H9 (cell line): Measurements from ENCODE around the gene CYBA. TPM values are rescaled to one million over a fixed set of nuclear protein-coding genes. Genes with fewer than 3 reads are reported as not detected.

Source experiments
- DNase-seq: peaks from one replicate; pipeline ENCODE4 v3.0.0-alpha.2; 2017
- H2AFZ ChIP-seq: one replicate; pipeline ENCODE4 v1.6.1; 2013; ENCODE audit warnings: mild to moderate bottlenecking, low read length, control low read depth, moderate library complexity
- H2AK5ac ChIP-seq: 2 replicates; pipeline ENCODE4 v1.6.1; 2013; ENCODE audit warnings: low read length, control low read depth, mixed read lengths; ENCODE audit not compliant: insufficient read length
- H2BK120ac ChIP-seq: one replicate; pipeline ENCODE4 v1.6.1; 2013; ENCODE audit warnings: low read depth, mild to moderate bottlenecking, low read length, control low read depth, inconsistent platforms; ENCODE audit not compliant: poor library complexity, severe bottlenecking
- H2BK12ac ChIP-seq: 2 replicates; pipeline ENCODE4 v1.6.1; 2013; ENCODE audit warnings: low read length, control low read depth, mixed read lengths, low read depth; ENCODE audit not compliant: insufficient read length
- H2BK15ac ChIP-seq: 2 replicates; pipeline ENCODE4 v1.6.1; 2013; ENCODE audit warnings: low read depth, low read length, control low read depth
- H2BK20ac ChIP-seq: one replicate; pipeline ENCODE4 v1.6.1; 2013; ENCODE audit warnings: low read depth, mild to moderate bottlenecking, low read length, control low read depth, inconsistent platforms; ENCODE audit not compliant: poor library complexity, severe bottlenecking
- H2BK5ac ChIP-seq: 2 replicates; pipeline ENCODE4 v1.6.1; 2013; ENCODE audit warnings: low read length, control low read depth, mixed read lengths; ENCODE audit not compliant: insufficient read length
- H3K14ac ChIP-seq: 2 replicates; pipeline ENCODE4 v1.6.1; 2013; ENCODE audit warnings: low read length, control low read depth; ENCODE audit not compliant: insufficient read depth
- H3K18ac ChIP-seq: 2 replicates; pipeline ENCODE4 v1.6.1; 2013; ENCODE audit warnings: low read depth, mild to moderate bottlenecking, mixed read lengths, low read length, control low read depth; ENCODE audit not compliant: insufficient read length
- H3K23ac ChIP-seq: 2 replicates; pipeline ENCODE4 v1.6.1; 2013; ENCODE audit warnings: low read length, control low read depth, mixed read lengths, low read depth; ENCODE audit not compliant: insufficient read length
- H3K23me2 ChIP-seq: 2 replicates; pipeline ENCODE4 v1.6.1; 2013; ENCODE audit warnings: low read depth, mild to moderate bottlenecking, mixed read lengths, low read length, control low read depth; ENCODE audit not compliant: insufficient read length, poor library complexity, severe bottlenecking
- H3K27ac ChIP-seq: 2 replicates; pipeline ENCODE4 v1.5.1; 2013; ENCODE audit warnings: low read length, control low read depth, mixed read lengths, low read depth; ENCODE audit not compliant: insufficient read length
- H3K27me3 ChIP-seq: 2 replicates; pipeline ENCODE4 v1.6.1; 2013; ENCODE audit warnings: low read length, control low read depth, inconsistent platforms; ENCODE audit not compliant: insufficient read depth
- H3K4ac ChIP-seq: 2 replicates; pipeline ENCODE4 v1.6.1; 2013; ENCODE audit warnings: low read depth, mild to moderate bottlenecking, control low read depth, inconsistent platforms, low read length, moderate library complexity
- H3K4me1 ChIP-seq: 2 replicates; pipeline ENCODE4 v1.6.1; 2013; ENCODE audit warnings: low read length, control low read depth, inconsistent platforms; ENCODE audit not compliant: insufficient read depth
- H3K4me2 ChIP-seq: 2 replicates; pipeline ENCODE4 v1.6.1; 2013; ENCODE audit warnings: low read length, control low read depth, mixed read lengths; ENCODE audit not compliant: insufficient read length, insufficient read depth
- H3K56ac ChIP-seq: 2 replicates; pipeline ENCODE4 v1.6.1; 2013; ENCODE audit warnings: low read depth, mild to moderate bottlenecking, mixed read lengths, low read length, control low read depth; ENCODE audit not compliant: insufficient read length
- H3K79me1 ChIP-seq: 2 replicates; pipeline ENCODE4 v1.6.1; 2013; ENCODE audit warnings: low read depth, mild to moderate bottlenecking, moderate library complexity, low read length, control low read depth, inconsistent platforms; ENCODE audit not compliant: insufficient read depth, poor library complexity, severe bottlenecking
- H3K79me2 ChIP-seq: 2 replicates; pipeline ENCODE4 v1.6.1; 2013; ENCODE audit warnings: low read length, control low read depth, inconsistent platforms; ENCODE audit not compliant: insufficient read depth
- H3K9ac ChIP-seq: 2 replicates; pipeline ENCODE4 v1.6.1; 2013; ENCODE audit warnings: low read length, control low read depth, mixed read lengths; ENCODE audit not compliant: insufficient read length; ENCODE audit errors: extremely low read depth
- H3K9me3 ChIP-seq: one replicate; pipeline ENCODE4 v1.6.1; 2013; ENCODE audit warnings: low read depth, low read length, inconsistent platforms; ENCODE audit not compliant: control insufficient read depth
- H3T11ph ChIP-seq: one replicate; pipeline ENCODE4 v1.6.1; 2013; ENCODE audit warnings: mild to moderate bottlenecking, low read length, control low read depth, inconsistent platforms
- H4K20me1 ChIP-seq: one replicate; pipeline ENCODE4 v1.6.1; 2013; ENCODE audit not compliant: control insufficient read depth, insufficient read length, insufficient read depth
- H4K5ac ChIP-seq: 2 replicates; pipeline ENCODE4 v1.6.1; 2013; ENCODE audit warnings: low read depth, mild to moderate bottlenecking, mixed read lengths, low read length, control low read depth; ENCODE audit not compliant: insufficient read length
- H4K8ac ChIP-seq: replicated peaks from 2 replicates; pipeline ENCODE4 v1.6.1; 2013; ENCODE audit warnings: low read length, control low read depth, mixed read lengths, low read depth; ENCODE audit not compliant: insufficient read length
- H4K91ac ChIP-seq: 2 replicates; pipeline ENCODE4 v1.6.1; 2013; ENCODE audit warnings: low read depth, mild to moderate bottlenecking, moderate library complexity, mixed read lengths, low read length, control low read depth; ENCODE audit not compliant: insufficient read length
- H3K27ac Mint-ChIP-seq, 3 experiments: 2 replicates in 2 of 3; 3 replicates in 1 of 3; pipeline ENCODE4 v1.8.0; 2020 to 2021; ENCODE audit warnings: mixed read lengths in 3 of 3, mild to moderate bottlenecking in 1 of 3, moderate library complexity in 1 of 3
- H3K27me3 Mint-ChIP-seq: 2 replicates; pipeline ENCODE4 v1.8.0; 2021; ENCODE audit warnings: low read depth, mild to moderate bottlenecking, moderate library complexity, mixed read lengths
- H3K36me3 Mint-ChIP-seq, 3 experiments: 2 replicates in 2 of 3; 3 replicates in 1 of 3; pipeline ENCODE4 v1.8.0; 2020 to 2021; ENCODE audit warnings: low read depth in 3 of 3, mixed read lengths in 3 of 3; ENCODE audit not compliant: insufficient read depth in 1 of 3
- H3K4me1 Mint-ChIP-seq, 2 experiments: 2 replicates each; pipeline ENCODE4 v1.8.0; 2020; ENCODE audit warnings: mixed read lengths in 2 of 2
- H3K4me3 Mint-ChIP-seq, 2 experiments: 2 replicates in 1 of 2; 3 replicates in 1 of 2; pipeline ENCODE4 v1.8.0; 2020 to 2021; ENCODE audit warnings: mild to moderate bottlenecking in 2 of 2, mixed read lengths in 2 of 2, moderate library complexity in 1 of 2
- H3K9me3 Mint-ChIP-seq, 2 experiments: 2 replicates in 1 of 2; 3 replicates in 1 of 2; pipeline ENCODE4 v1.8.0; 2020; ENCODE audit warnings: mild to moderate bottlenecking in 2 of 2, mixed read lengths in 2 of 2, moderate library complexity in 1 of 2
- CTCF ChIP-seq: fragments of 200-600 bp; sonication (generic); conservative IDR thresholded peaks from 3 replicates; pipeline ENCODE4 v1.8.0; 2021; ENCODE audit warnings: antibody characterized with exemption, mild to moderate bottlenecking
- WGBS: extraction: QIAGEN DNeasy Blood & Tissue Kit; methylation state at CpG from one replicate; pipeline ENCODE4 v1.1.7; 2013; ENCODE audit warnings: missing lambda C conversion rate, low lambda C conversion rate, mixed read lengths; ENCODE audit not compliant: insufficient read length; ENCODE audit errors: extremely low coverage; 5-methylcytosine and 5-hydroxymethylcytosine counted together
- total RNA-seq: library from RNA; stranded (reverse); gene quantifications from 2 replicates; pipeline ENCODE4 v1.2.1, GENCODE V29; 2021

CYBA gene
- total RNA-seq, 1 experiment from 2014 or later: 153 TPM

- Histone ChIP-seq H3K79me2 (no peaks in the 10 kb centered on the region), H3K23ac (no peak overlapping the region), H2AFZ (no peak overlapping the region), H4K8ac (no peak overlapping the region), H3K4me1 (no peaks in the 10 kb centered on the region), H3K23me2 (peaks cover 9% of the 10 kb centered on the region), H4K20me1 (no peaks in the 10 kb centered on the region), H3K27ac (no peak overlapping the region), H2BK15ac (no peak overlapping the region), H3K9me3 (no peaks in the 10 kb centered on the region), H2BK120ac (no peak overlapping the region), H3K18ac (no peak overlapping the region), H2BK12ac (no peak overlapping the region), H4K91ac (no peak overlapping the region), H3K27me3 (no peaks in the 10 kb centered on the region; the same call in 1 of the 2 replicates), H3T11ph (no peak overlapping the region), H2BK5ac (no peak overlapping the region), H2BK20ac (no peak overlapping the region), H2AK5ac (no peak overlapping the region), H3K56ac (no peak overlapping the region), H4K5ac (no peak overlapping the region), H3K4me2 (no peak overlapping the region), H3K9ac (no peak overlapping the region), H3K79me1 (no peaks in the 10 kb centered on the region), H3K14ac (no peak overlapping the region), H3K4ac (no peak overlapping the region)
- Mint-ChIP-seq H3K4me3 (no peak overlapping the region; a peak in 1 of 5 replicates), H3K4me1 (peaks cover 7 to 8% of the 10 kb centered on the region in 2 experiments; a peak in 3 of 4 replicates), H3K36me3 (peaks cover 0 to 2% (median 0%) of the 10 kb centered on the region in 3 experiments; a peak in 1 of 7 replicates), H3K27ac (no peak overlapping the region), H3K27me3 (peaks cover 4% of the 10 kb centered on the region), H3K9me3 (no peaks in the 10 kb centered on the region)
- peak; percentile 84 for DNase-seq
- no CpG with 5 or more reads among the region's 31 CpGs for WGBS
- TF ChIP-seq CTCF: peak; percentile 74
Measured at GRCh38 chr16:88681084-88681680, 30.3 kb upstream of the CYBA start.
